Left cardiac atrium (tissue), 4 donors: ENCODE results near the gene WFDC8. TPM values are rescaled to one million over a fixed set of nuclear protein-coding genes. Genes with fewer than 3 reads are reported as not detected.

Experiments
- ATAC-seq, 2 donors: fragments of 200-7000 bp; cut with Tn5 transposase; one replicate each; pipeline ENCODE4 v1.9.1; 2020; ENCODE audit warnings: mild to moderate bottlenecking in 2 of 2, moderate library complexity in 2 of 2
- DNase-seq: peaks from one replicate; pipeline ENCODE4 v3.0.0-alpha.2; 2020
- intact Hi-C, 2 donors: fragments of 100-400 bp; cut with DNase I; formaldehyde crosslinking; loops; one replicate each; pipeline versions ENCODE4 v1.14.1 to v1.15.1; 2022 to 2023
- total RNA-seq, 2 donors: library from RNA; stranded (reverse); fragmentation: NEBNext Ultra II Directional; extraction: Animal tissue kit (Norgen Biotek cat#: 25700); gene quantifications; one replicate each; pipeline ENCODE4 v1.2.1, GENCODE V29; 2021
- donor health status: DM: no; HTN: yes; CAD: no.
- donor health status: DM: no; HTN: yes; CAD: no; lungs with severe emphysema.
- donor health status: DM: yes; HTN: yes; CAD: no.
- donor health status: Dilated cardiomyopathy.

WFDC8 gene
- total RNA-seq, 2 donors from 2014 or later = not detected

DNA sequence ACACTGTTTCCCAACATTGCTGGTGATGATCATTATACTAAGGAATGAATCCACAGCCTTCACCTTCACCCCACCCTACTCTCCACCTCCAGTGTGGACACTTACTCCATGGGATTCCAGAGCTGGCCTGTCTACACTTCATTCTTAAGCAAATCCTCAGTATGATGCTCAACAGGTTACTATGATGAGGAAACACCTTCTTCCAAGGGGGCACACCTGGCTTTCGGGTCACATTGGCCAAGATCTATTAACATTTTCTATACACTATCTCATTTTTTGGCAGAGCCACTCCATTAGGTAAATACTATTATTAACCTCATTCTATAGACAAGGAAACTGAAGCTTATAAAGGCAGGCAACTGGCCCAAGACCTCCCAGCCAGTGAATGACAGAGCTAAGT, 23.9 kb downstream of the WFDC8 start:
- intact Hi-C loops = no loop called here
- ATAC-seq = no peak
- no peak for DNase-seq

DNA sequence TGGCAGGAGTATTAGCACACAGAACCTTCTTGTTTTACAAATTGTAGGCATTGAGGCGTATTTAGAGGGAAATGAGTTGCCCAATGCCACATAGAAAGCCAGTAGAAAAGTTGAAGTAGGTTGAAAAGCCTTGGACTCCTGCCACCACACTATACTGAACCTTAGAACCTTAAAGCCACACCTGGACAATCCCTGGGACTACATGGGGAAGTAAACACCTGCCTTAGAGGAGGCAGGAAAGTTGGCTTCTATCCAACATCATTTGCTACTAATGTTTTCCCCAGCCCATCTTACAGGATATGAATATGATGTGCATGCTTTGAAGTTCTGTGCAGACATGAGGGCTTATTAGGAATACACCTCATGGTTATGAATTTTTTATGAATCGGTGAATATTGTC, 26.6 kb downstream of the WFDC8 start:
- ATAC-seq = no peak
- no peak for DNase-seq
- intact Hi-C loops = no loop called here

DNA sequence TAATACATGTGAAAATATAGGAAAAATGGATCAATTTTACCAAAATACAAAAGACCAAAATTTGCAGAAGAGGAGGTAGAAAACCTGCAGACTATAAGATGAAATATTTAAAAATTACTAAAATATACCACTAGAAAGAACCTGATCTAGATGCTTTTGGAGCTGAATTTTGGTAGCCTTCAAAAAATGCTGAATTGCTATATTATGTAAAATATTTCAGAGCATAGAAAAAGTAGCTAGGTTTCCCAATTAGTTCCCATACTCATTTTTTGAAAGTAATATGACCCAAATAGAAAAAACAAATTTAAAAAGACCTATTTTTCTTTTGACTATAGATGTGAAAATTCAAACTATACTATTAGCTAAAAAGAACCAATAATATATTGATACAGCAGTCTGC, 28.3 kb downstream of the WFDC8 start:
- DNase-seq (no peak), ATAC-seq (no peak)
- intact Hi-C loops = no loop called here

DNA sequence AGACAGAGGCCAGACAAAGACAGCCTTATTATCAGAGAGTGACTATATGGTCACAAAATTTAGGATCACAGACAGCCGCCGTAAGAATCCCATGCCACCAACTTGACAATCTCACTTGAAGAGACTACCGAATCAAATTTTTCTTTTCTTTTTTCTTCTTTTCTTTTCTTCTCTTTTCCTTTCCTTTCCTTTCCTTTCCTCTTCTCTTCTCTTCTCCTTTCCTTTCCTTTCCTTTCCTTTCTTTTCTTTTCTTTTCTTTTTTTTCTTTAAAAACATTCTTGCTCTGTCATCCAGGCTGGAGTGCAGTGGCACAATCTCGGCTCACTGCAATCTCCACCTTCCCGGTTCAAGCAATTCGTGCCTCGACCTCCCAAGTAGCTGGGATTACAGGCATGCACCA, 30.7 kb downstream of the WFDC8 start:
- DNase-seq (no peak), ATAC-seq (no peak)
- intact Hi-C loops = loop anchor here in 1 of 2 donors (5.0 kb wide), 1 partner anchor 224 kb away; no protein-coding TSS in a partner anchor

DNA sequence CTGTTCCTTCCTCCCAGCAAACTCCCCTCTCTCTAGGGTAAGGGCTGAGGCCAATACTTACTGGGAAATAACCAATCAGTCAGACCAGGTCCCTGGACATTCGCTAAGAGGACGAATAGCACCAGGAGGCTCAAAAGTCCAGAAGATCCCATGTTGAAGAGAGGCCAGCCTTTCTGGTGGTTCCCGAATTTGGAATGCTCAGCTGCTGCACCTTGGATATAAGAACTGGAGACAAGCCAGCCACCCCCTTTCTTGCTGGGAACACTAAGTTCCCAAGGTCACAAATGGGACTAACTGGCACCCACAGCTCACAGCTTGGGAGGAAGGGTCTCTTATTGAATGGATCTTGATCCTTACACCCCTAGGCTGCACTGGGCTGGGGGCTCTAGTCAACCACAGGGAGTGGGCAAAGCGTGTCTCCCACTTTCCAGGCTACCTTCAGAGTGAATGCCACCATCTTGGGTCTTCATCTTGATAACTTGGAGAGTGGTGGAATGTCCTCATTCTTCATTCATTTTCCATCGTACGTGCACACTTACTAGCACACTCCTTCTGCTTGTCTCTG, 31.8 kb downstream of the WFDC8 start, which contains the start of gene EPPIN:
TSS of gene EPPIN (minus strand) at position 196 of the 565 bp plus-strand sequence. CDS start at position 152, 44 bp downstream.
- ATAC-seq (no peak), DNase-seq (no peak)
- intact Hi-C loops = loop anchor here in 1 of 2 donors (5.0 kb wide), 1 partner anchor 225 kb away; no protein-coding TSS in a partner anchor

DNA sequence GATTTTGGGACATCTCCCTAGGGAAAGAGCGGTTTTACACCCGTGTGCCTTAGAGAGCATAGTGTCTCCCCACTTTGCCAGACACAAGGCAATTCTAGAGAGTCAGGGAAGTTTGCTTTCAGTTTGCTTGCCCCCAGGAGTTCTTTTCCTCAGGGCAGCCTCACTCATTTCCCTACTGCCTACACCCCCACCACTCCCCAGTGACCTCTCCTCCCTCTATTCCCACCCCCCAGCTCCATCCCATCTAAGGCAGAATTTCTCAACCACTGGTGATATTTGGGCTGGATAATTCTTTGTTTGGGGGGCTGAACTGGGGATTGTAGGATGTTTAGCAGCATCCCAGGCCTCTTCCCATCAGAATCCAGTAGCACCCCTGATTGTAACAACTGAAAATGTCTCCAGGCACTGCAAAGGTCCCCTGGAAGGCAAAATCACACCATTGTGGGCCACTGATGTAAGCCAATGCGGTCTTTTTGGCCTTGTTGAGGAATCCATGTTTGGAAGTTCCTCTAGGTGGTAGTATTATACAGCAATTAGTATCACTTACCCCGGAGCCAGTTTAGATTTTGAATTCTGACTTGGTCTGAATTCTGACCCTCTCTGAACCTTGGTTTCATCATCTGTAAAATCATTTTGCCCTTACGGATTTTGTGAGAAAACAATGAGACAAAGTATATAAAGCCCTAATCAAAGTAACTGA, 33.2 kb downstream of the WFDC8 start:
- ATAC-seq = peak in 1 of 2 donors; percentile 63

DNA sequence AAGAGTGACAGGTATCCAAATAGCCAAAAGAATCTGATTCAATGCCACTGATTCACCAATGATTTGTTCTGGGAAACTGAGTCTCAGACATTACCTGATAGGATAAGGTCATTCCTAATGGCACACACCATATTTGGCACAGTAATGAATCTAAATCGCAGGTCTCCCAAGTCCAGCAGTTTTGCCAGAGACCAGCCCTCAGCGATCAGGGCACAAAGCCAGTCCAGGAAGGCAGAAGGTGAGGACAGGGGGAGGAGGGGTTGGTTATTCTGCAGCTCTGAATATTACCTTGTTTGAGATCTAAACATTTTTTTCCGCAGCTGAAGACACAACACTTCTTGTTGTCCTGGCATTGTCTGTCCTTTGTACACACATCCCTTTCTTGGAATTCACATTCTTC, 33.7 kb downstream of the WFDC8 start:
- ATAC-seq = no peak
- DNase-seq = no peak
- intact Hi-C loops = loop anchor here in 1 of 2 donors (5.0 kb wide), 1 partner anchor 227 kb away; no protein-coding TSS in a partner anchor

More for the DNA sequence above, 33.2 kb downstream of the WFDC8 start:
- intact Hi-C loops = loop anchor here in 1 of 2 donors (5.0 kb wide), 1 partner anchor 226 kb away; no protein-coding TSS in a partner anchor
- no peak for DNase-seq

DNA sequence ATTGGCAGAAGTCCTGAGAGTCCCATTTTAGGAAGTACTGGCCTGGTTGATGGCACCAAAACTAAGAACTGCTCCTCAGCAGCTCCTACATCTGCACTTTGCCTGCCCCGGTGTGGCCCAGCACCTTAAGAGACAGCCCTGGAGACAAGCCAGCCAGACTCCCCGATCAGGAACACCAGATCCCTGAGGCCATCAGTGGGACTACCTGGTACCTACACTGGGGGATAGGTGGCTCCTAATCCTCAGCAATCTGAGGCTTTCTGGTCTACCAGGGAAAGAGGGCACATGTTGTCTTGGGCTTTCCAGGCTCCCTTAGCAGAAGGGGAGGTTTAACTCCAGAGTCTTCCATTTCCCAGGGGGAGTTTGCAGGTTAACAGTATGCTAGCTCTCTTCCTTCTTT, 39.7 kb downstream of the WFDC8 start, which contains the start of gene WFDC6:
TSS of gene WFDC6 (minus strand) at position 101 of the 400 bp plus-strand sequence. CDS start at position 26, 75 bp downstream.
- DNase-seq = no peak
- intact Hi-C loops = no loop called here
- no peak for ATAC-seq

DNA sequence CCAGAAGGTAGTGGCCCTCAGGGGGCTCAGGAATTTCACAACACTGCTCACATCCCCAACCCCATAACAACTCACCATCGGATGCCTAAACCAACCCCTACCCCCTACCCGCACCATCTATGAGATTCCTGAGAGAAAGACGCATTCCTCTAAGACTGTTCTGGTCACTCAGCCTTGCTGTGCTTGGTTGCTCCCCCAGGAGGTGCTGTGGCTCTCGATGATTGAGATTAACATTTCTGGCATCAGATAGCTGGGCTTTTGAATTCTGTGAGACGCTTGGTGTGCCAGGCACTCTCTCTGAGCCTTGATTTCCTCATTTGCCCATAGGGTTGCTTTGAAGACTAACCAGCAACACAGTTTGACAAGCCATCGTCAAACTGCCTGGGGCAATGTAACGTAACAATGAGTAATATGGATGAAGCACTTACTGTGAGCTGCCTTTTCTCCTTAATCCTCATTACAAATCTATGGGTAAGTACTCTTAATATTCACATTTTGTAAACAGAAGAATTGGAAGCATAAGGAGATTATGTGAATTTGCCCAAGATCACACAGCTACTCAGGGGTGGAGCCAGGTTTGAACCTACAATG, 40.8 kb downstream of the WFDC8 start:
- no peak for ATAC-seq
- intact Hi-C loops = no loop called here
- no peak for DNase-seq

DNA sequence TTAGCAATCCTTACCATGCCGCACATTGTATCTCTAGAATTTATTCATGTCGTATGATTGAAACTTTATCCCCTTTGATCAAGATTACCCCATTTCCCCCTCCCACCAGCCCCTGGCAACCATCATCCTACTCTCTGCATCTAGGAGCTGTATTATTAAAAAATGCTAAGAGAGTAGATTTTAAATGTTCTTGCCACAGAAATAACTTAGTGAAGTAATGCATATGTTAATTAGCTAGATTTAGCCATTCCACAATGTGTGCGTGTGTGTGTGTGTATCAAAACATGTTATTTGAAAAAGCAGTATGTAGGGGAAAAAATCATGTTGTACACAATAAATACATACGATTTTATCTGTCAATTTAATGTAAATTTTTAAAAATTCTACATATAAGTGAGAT, 51.8 kb downstream of the WFDC8 start:
- ATAC-seq (no peak), DNase-seq (no peak)
- intact Hi-C loops = no loop called here

DNA sequence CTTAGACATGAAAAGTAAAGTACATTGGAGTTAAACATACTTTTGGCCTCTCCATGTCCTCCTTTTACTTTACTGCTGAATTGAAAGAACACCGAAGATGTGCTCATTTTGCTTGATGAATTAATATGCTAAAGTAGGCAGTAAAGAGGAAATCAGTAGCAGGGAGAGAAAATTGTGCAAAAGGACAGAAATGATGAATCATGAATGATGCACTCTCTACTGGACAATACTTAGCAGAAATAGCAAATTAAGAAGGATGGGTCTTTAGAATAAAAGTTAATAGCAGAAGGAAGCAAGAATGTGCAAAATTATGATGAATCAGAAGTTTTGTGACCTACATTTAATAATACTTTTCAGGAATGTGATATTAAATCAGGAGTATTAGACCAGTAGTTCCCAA, 55.3 kb downstream of the WFDC8 start:
- ATAC-seq = no peak
- no peak for DNase-seq
- intact Hi-C loops = no loop called here

DNA sequence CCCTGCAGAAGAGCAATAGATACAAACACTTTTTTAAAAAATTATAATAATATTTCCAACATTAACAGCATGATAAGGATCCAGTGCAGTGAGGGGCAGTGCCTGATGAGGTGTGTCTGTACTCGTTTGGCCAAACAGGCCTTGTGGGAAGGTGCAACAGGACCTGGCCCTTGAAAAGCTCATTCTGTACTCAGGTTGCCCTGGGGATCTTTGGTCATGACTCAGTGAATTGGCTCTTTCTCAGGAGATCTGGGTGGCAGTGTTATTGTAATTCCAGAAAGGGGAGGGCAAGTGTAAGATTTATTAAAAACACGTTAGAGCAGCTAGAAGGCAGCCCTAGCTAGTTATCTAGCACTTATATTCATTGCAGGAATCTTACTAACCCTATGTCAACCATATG, 60.8 kb downstream of the WFDC8 start:
- intact Hi-C loops = no loop called here

DNA sequence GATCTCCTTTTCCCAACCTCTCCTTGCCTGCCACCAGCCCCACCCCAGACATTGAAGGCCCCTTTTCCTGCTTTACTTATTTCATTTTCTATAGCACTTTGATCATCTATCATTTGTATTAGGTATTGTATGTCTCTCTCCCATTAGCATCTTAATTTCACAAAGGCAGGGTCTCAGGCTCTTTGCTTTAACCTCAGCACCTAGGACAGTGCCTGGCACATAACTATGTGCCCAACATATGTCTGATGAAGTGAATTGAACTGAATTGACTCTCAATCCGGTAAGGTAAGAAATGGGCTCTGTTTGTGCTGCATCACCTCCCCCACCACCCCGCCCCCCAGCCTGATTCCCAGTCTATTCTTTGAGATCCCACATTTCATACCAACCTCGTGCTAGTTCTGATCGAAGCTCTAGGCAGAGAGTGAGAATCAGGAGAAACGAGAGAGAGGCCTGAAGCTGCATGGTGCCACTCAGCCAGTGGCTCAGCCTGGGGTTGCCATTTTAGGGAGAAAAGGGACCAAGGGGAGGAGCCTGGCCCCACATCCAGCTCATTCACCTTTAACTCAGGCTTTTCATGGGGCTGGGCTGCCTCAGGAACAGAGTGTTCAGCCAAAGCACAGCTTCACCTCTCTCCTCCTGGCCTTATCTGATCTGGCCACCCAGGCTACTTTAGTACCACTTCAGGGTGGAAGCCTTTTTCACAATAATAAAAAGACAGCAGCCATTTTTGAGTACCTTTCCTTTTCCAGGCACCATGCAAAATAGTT, 63.8 kb downstream of the WFDC8 start, which contains the start of gene SPINT3:
TSS of gene SPINT3 (minus strand) at position 476 of the 767 bp plus-strand sequence. CDS start at position 462, 14 bp downstream.
- intact Hi-C loops = no loop called here
- DNase-seq (no peak), ATAC-seq (no peak)

More for the DNA sequence above, 60.8 kb downstream of the WFDC8 start:
- DNase-seq = no peak
- peak in 1 of 2 donors; percentile 86 for ATAC-seq

DNA sequence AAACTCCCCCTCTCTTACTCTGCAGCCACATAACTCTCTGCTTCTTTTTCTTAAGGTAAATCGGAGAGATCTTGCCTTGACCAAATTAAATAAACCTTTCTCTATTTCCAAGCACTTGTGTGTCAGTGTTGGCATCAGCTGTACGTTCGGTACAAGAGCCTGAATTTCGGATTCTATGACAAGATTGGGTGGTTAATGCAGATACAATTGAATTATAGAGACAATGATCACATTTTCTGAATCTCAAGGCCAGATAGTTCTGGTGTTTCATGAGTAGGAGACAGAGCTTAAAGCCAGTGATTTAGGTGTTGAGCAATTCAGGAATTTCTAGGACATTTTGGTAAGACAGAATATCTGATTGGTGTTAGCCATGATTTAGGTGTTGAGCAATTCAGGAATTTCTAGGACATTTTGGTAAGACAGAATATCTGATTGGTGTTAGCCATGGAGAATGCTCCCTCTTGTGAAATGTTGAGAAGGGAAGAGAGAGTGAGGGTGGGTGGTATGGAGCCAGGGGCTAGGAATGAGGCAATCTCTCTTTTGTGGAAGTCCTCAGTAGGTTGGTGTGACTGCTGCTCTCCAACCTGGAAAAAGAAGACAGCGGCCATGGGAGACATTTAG, 68.7 kb downstream of the WFDC8 start:
- ATAC-seq (peak in 1 of 2 donors; percentile 42), DNase-seq (no peak)
- intact Hi-C loops = no loop called here

DNA sequence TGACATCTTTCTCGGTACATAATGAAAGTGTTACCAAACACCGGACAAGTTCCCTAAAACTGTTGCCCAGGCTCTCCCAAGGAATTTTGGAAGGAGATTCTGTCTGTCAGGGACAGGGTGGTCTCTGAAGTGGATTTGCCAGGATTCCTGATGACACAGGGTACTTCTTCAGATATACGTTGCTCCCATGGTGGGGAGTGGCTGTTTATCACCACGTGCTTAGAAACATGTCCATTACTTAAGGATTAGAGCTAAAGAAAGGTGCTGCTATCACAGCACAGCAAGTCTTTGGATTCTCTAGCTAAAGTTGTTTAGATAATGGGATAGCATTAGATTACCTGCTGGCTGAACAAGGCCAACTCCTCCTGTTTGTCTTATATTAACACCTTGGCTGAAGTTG, 70.0 kb downstream of the WFDC8 start:
- no peak for ATAC-seq

DNA sequence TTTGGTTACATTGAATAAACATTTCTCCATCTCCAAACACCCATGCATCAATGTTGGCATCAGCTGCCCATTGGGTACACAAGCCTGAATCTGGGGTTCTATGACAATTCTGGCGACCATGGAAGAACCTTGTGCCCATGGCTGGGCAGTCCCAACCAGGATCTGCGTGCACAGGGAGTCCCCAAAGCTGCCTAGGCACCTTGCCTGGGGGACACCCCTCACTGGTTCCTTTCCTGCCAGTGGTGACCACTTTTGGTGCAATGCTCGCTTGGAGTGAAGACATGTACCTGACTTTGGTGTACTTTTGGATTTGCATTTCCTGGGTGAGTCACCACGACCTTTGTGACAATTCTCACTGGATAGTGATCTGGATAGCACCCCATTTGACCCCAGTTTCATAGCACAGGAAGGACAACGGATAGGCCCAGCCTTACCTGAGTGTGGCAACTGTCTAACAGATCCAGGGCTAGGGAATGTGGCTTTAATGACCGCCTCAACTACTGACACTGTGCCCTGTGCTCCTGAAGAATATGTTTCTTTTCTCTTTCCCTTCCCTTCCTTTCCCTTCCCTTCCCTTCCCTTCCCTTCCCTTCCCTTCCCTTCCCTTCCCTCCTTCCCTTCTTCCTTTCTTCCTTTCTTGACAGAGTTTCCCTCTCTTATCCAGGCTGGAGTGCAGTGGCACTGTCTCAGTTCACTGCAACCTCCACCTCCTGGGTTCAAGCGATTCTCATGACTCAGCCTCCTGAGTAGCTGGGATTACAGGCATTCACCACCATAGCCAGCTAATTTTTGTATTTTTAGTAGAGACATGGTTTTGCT, 70.8 kb downstream of the WFDC8 start:
- intact Hi-C loops = no loop called here
- ATAC-seq (no peak), DNase-seq (no peak)

More for the DNA sequence above, 70.0 kb downstream of the WFDC8 start:
- intact Hi-C loops = no loop called here
- DNase-seq = no peak

DNA sequence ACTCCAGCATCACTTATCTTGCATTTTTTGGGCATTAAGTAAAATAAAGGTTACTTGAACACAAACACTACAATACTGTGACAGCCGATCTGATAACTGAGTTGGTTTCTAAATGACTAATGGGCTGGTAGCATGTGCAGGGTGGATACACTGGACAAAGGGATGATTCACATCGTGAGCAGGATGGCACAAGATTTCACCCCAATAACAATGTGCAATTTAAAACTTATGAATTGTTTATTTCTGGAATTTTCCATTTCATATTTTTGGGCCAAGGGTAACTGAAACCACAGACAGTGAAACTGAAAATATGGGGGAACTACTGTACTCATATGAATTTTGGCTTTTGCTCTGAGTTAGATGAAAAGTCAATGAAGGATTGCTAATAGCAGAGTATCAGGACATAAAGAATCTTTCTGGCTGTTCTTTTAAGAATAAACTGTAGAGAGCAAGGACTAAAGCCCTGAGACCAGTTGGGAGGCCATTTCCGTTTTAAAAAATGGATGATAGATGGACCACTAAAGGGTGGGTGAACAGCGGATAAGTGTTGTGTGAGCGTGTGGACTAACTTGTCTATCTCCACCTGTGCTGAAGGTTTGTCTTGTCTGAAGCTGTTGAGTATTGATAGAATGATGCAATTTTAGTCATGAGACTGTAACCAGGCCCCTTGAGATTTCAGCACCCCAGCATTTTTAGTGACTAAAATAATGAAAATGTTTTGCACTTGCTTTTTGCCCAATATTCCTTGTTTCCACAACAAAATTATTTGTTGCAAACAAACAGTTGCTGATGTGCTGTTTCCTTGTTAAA, 71.9 kb downstream of the WFDC8 start:
- ATAC-seq = no peak
- DNase-seq = no peak
- intact Hi-C loops = no loop called here
